MM.1S (cell line): ENCODE data around the gene DCLK1.

Experiments
- DNase-seq: peaks from one replicate; pipeline ENCODE4 v3.0.0-alpha.2; 2015
- H2AFZ ChIP-seq: fragments of 300-600 bp; sonication (generic); 2 replicates; pipeline ENCODE4 v1.6.0; 2016; ENCODE audit warnings: antibody characterized with exemption, low read length
- H3F3A ChIP-seq: fragments of 300-600 bp; sonication (generic); 2 replicates; pipeline ENCODE4 v1.6.1; 2016; ENCODE audit warnings: mild to moderate bottlenecking, antibody characterized with exemption, low read length, moderate library complexity, mixed read lengths; ENCODE audit not compliant: insufficient read depth
- H3K27ac ChIP-seq: fragments of 300-600 bp; sonication (generic); 2 replicates; pipeline ENCODE4 v1.5.1; 2016; ENCODE audit warnings: mild to moderate bottlenecking, low read length
- H3K27me3 ChIP-seq: fragments of 300-600 bp; sonication (generic); replicated peaks from 2 replicates; pipeline ENCODE4 v1.6.0; 2016; ENCODE audit warnings: low read length; ENCODE audit not compliant: insufficient read depth
- H3K36me3 ChIP-seq: fragments of 300-600 bp; sonication (generic); replicated peaks from 2 replicates; pipeline ENCODE4 v1.6.1; 2016; ENCODE audit warnings: mild to moderate bottlenecking, low read length, mixed read lengths; ENCODE audit not compliant: insufficient read depth
- H3K4me1 ChIP-seq: fragments of 300-600 bp; sonication (generic); 2 replicates; pipeline ENCODE4 v1.6.1; 2016; ENCODE audit warnings: low read length, mixed read lengths
- H3K4me2 ChIP-seq: fragments of 300-600 bp; sonication (generic); 2 replicates; pipeline ENCODE4 v1.6.0; 2016; ENCODE audit warnings: low read depth, low read length
- H3K4me3 ChIP-seq: fragments of 300-600 bp; sonication (generic); 2 replicates; pipeline ENCODE4 v1.5.1; 2016; ENCODE audit warnings: low read length, mixed read lengths
- H3K79me2 ChIP-seq: fragments of 300-600 bp; sonication (generic); 2 replicates; pipeline ENCODE4 v1.6.1; 2016; ENCODE audit warnings: mixed run types, low read length, mixed read lengths
- H3K9ac ChIP-seq: fragments of 300-600 bp; sonication (generic); 2 replicates; pipeline ENCODE4 v1.6.1; 2016; ENCODE audit warnings: low read length, mixed read lengths
- H3K9me2 ChIP-seq: fragments of 300-600 bp; sonication (generic); replicated peaks from 2 replicates; pipeline ENCODE4 v1.6.1; 2016; ENCODE audit warnings: mild to moderate bottlenecking, low read length, mixed read lengths; ENCODE audit not compliant: insufficient read depth
- H3K9me3 ChIP-seq: fragments of 300-600 bp; sonication (generic); replicated peaks from 2 replicates; pipeline ENCODE4 v1.6.1; 2016; ENCODE audit warnings: mild to moderate bottlenecking, low read length, mixed read lengths; ENCODE audit not compliant: insufficient read depth
- H4K20me1 ChIP-seq: fragments of 300-600 bp; sonication (generic); 2 replicates; pipeline ENCODE4 v1.6.1; 2016; ENCODE audit warnings: mild to moderate bottlenecking, low read length, moderate library complexity, mixed read lengths; ENCODE audit not compliant: insufficient read depth
- CTCF ChIP-seq: fragments of 300-600 bp; sonication (generic); IDR thresholded peaks from 2 replicates; pipeline ENCODE4 v1.5.1; 2016; ENCODE audit warnings: antibody characterized with exemption, low read length, mixed read lengths
- EZH2 ChIP-seq: fragments of 300-600 bp; sonication (generic); optimal IDR thresholded peaks from 2 replicates; pipeline ENCODE3; 2017; ENCODE audit warnings: low read depth, mild to moderate bottlenecking, antibody characterized with exemption, low read length, mixed read lengths
- EZH2phosphoT487 ChIP-seq: fragments of 300-600 bp; sonication (generic); IDR thresholded peaks from 2 replicates; pipeline ENCODE4 v1.6.1; 2018; ENCODE audit warnings: antibody characterized with exemption, low read length

The DCLK1 gene

GRCh38 chr13:35785576-35786303 lies 345.4 kb downstream of the DCLK1 start:
- Histone ChIP-seq H3K27me3 (no peaks in the 10 kb centered on the region), H3K9ac (no peak overlapping the region), H3K4me1 (no peaks in the 10 kb centered on the region), H3F3A (no peaks in the 10 kb centered on the region), H2AFZ (no peak overlapping the region), H3K4me3 (no peak overlapping the region), H3K9me3 (no peaks in the 10 kb centered on the region), H3K9me2 (no peaks in the 10 kb centered on the region), H4K20me1 (no peaks in the 10 kb centered on the region), H3K27ac (no peak overlapping the region), H3K4me2 (no peak overlapping the region), H3K79me2 (no peaks in the 10 kb centered on the region), H3K36me3 (no peaks in the 10 kb centered on the region)
- DNase-seq, result no peak
- TF ChIP-seq EZH2phosphoT487 (no peak), EZH2 (no peak)

GRCh38 chr13:35784286-35784951 lies 346.8 kb downstream of the DCLK1 start:
- H2AFZ ChIP-seq, result no peak overlapping the region
- no peak for TF ChIP-seq CTCF
- TF ChIP-seq EZH2phosphoT487, result no peak
- no peak for TF ChIP-seq EZH2

GRCh38 chr13:35782793-35783192 lies 348.4 kb downstream of the DCLK1 start:
- no peak overlapping the region for H2AFZ ChIP-seq

More at GRCh38 chr13:35784286-35784951, 346.8 kb downstream of the DCLK1 start:
- H3K9ac ChIP-seq, result no peak overlapping the region
- no peaks in the 10 kb centered on the region for H3K9me2 ChIP-seq
- no peaks in the 10 kb centered on the region for H3K27me3 ChIP-seq
- no peaks in the 10 kb centered on the region for H4K20me1 ChIP-seq
- H3K27ac ChIP-seq, result no peak overlapping the region
- H3K4me3 ChIP-seq, result no peak overlapping the region
- no peak overlapping the region for H3K4me2 ChIP-seq
- no peaks in the 10 kb centered on the region for H3K9me3 ChIP-seq
- no peaks in the 10 kb centered on the region for H3K4me1 ChIP-seq
- H3K79me2 ChIP-seq, result no peaks in the 10 kb centered on the region
- H3K36me3 ChIP-seq, result no peaks in the 10 kb centered on the region
- no peak for DNase-seq
- no peaks in the 10 kb centered on the region for H3F3A ChIP-seq

More at GRCh38 chr13:35782793-35783192, 348.4 kb downstream of the DCLK1 start:
- H3K4me3 ChIP-seq, result no peak overlapping the region
- H3F3A ChIP-seq, result no peaks in the 10 kb centered on the region
- DNase-seq, result no peak
- no peaks in the 10 kb centered on the region for H4K20me1 ChIP-seq
- H3K4me2 ChIP-seq, result no peak overlapping the region
- H3K4me1 ChIP-seq, result no peaks in the 10 kb centered on the region
- TF ChIP-seq EZH2 (no peak), EZH2phosphoT487 (no peak), CTCF (no peak)
- H3K27me3 ChIP-seq, result no peaks in the 10 kb centered on the region
- no peaks in the 10 kb centered on the region for H3K79me2 ChIP-seq
- no peak overlapping the region for H3K27ac ChIP-seq
- no peak overlapping the region for H3K9ac ChIP-seq
- H3K9me2 ChIP-seq, result no peaks in the 10 kb centered on the region
- no peaks in the 10 kb centered on the region for H3K9me3 ChIP-seq
- no peaks in the 10 kb centered on the region for H3K36me3 ChIP-seq
